Measurements from ENCODE around the gene YTHDF1.

- TF ChIP-seq CTCF (IDR thresholded peaks at IDR 0.05) (no peak), EZH2 (IDR thresholded peaks at IDR 0.05; ENCODE audit: borderline replicate concordance, insufficient read depth, low read depth, low read length, poor library complexity, severe bottlenecking) (no peak)
Observed at GRCh38 chr20:63248835-63249591, 33.1 kb upstream of the YTHDF1 start.
